Left lung (tissue), 10 donors: ENCODE data around the gene FAM219A. TPM values are rescaled to one million over a fixed set of nuclear protein-coding genes. Genes with fewer than 3 reads are reported as not detected.

Source experiments
- ATAC-seq: fragments of 200-7000 bp; cut with Tn5 transposase; one replicate; pipeline ENCODE4 v1.9.1; 2020; ENCODE audit warnings: moderate library complexity
- DNase-seq, 4 donors: peaks; one replicate each; pipeline ENCODE4 v3.0.0-alpha.2; 2013 to 2020
- H3K27ac ChIP-seq, 2 donors: fragments of 200-600 bp; sonication (generic) in 1 of 2; one replicate each; pipeline versions ENCODE4 v1.5.0 to v1.8.0; 2020 to 2021
- H3K27me3 ChIP-seq, 2 donors: fragments of 200-600 bp; sonication (generic) in 1 of 2; one replicate each; pipeline versions ENCODE4 v1.5.0 to v1.8.0; 2020 to 2021
- H3K36me3 ChIP-seq, 2 donors: fragments of 200-600 bp; sonication (generic) in 1 of 2; one replicate each; pipeline versions ENCODE4 v1.5.0 to v1.8.0; 2020 to 2021
- H3K4me1 ChIP-seq, 2 donors: fragments of 200-600 bp; one replicate each; pipeline ENCODE4 v1.8.0; 2021
- H3K4me3 ChIP-seq, 2 donors: fragments of 200-600 bp; sonication (generic) in 1 of 2; one replicate each; pipeline versions ENCODE4 v1.5.0 to v1.8.0; 2020 to 2021; ENCODE audit warnings: mild to moderate bottlenecking in 1 of 2
- H3K9me3 ChIP-seq, 2 donors: fragments of 200-600 bp; sonication (generic) in 1 of 2; one replicate each; pipeline versions ENCODE4 v1.5.0 to v1.8.0; 2020 to 2021
- intact Hi-C, 2 donors: fragments of 100-400 bp; cut with DNase I; formaldehyde crosslinking; loops; one replicate each; pipeline versions ENCODE4 v1.11.2 to v1.14.2; 2022
- polyA plus RNA-seq, 6 donors: library from polyadenylated mRNA; unstranded; fragments of 120-200 nt; gene quantifications; one replicate each; pipeline ENCODE4 v1.2.1, GENCODE V29; 2013; ENCODE audit not compliant: insufficient read length in 6 of 6
- total RNA-seq, 2 donors: library from RNA; stranded (reverse); fragmentation: NEBNext Ultra II Directional; extraction: Animal tissue kit (Norgen Biotek cat#: 25700); gene quantifications; one replicate each; pipeline ENCODE4 v1.2.1, GENCODE V29; 2021
- TF ChIP-seq, protein P1 (sequence below), 2 donors: fragments of 200-600 bp; sonication (generic) in 1 of 2; IDR thresholded peaks; one replicate each; pipeline versions ENCODE4 v1.5.0 to v1.8.0; 2021; ENCODE audit warnings: antibody characterized with exemption in 2 of 2
- donor health status: DM: no; HTN: yes; CAD: no.
- donor health status: DM: no; HTN: no; CAD: no.

The FAM219A gene
- total and polyA plus RNA-seq, 8 donors = 12.3 to 23.0 (median 14.6) TPM

DNA sequence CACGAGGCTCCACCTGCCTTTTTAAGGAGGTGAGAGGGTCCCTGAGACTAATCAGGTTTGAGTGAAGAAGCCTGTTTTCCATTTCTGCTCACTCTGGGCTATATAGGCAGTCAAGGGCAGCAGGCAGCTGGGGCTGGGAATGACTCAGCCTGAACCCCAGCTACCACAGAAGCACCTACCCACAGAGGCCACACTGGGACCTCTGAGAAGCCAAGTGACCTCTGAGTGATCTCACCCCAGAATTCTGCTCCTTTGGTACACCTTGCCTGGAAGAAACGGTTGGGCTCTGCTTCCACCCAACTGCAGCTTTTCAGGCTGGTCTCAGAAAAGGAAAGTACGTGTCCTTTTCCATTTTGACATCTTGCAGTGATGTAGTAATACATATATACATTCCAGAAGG, 6.8 kb downstream of the FAM219A start:
- no peaks in the 10 kb centered on the region for H3K27me3 ChIP-seq
- intact Hi-C loops = no loop called here
- H3K9me3 ChIP-seq = no peaks in the 10 kb centered on the region
- ATAC-seq (no peak), DNase-seq (no peak)
- H3K4me1 ChIP-seq = peaks cover 3 to 35% of the 10 kb centered on the region in 2 donors
- TF ChIP-seq, protein P1, sequence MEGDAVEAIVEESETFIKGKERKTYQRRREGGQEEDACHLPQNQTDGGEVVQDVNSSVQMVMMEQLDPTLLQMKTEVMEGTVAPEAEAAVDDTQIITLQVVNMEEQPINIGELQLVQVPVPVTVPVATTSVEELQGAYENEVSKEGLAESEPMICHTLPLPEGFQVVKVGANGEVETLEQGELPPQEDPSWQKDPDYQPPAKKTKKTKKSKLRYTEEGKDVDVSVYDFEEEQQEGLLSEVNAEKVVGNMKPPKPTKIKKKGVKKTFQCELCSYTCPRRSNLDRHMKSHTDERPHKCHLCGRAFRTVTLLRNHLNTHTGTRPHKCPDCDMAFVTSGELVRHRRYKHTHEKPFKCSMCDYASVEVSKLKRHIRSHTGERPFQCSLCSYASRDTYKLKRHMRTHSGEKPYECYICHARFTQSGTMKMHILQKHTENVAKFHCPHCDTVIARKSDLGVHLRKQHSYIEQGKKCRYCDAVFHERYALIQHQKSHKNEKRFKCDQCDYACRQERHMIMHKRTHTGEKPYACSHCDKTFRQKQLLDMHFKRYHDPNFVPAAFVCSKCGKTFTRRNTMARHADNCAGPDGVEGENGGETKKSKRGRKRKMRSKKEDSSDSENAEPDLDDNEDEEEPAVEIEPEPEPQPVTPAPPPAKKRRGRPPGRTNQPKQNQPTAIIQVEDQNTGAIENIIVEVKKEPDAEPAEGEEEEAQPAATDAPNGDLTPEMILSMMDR (IDR thresholded peaks at IDR 0.05) = no peak
- no peak overlapping the region for H3K4me3 ChIP-seq
- no peaks in the 10 kb centered on the region for H3K36me3 ChIP-seq
- H3K27ac ChIP-seq = peak overlapping the region in 1 of 2 donors; percentile 57

DNA sequence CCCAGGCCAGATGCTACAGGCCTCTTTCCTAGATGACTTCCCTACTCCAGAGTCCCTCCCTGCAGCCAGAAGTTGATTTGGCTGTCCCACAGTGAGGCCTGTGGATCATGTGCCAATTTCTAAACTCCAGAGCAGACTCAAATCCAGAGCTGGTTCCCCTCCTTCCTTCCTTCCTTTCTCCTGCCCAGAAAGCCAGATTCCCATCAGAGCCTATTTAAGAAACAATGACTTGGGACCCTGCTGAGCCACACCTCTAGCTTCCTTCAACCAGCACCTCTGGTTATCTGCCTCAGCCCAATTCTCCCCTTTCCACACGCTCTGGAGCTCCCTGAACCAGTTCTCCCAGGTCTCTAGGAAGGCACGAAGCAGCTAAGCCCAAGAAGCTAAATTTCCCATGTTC, 7.2 kb downstream of the FAM219A start:
- Histone ChIP-seq H3K4me1 (peaks cover 3 to 31% of the 10 kb centered on the region in 2 donors), H3K9me3 (no peaks in the 10 kb centered on the region), H3K36me3 (no peaks in the 10 kb centered on the region), H3K4me3 (no peak overlapping the region), H3K27me3 (no peaks in the 10 kb centered on the region), H3K27ac (peak overlapping the region in 1 of 2 donors; percentile 57)
- intact Hi-C loops = no loop called here
- TF ChIP-seq, protein P1 (IDR thresholded peaks at IDR 0.05) = no peak
- DNase-seq (no peak), ATAC-seq (no peak)

DNA sequence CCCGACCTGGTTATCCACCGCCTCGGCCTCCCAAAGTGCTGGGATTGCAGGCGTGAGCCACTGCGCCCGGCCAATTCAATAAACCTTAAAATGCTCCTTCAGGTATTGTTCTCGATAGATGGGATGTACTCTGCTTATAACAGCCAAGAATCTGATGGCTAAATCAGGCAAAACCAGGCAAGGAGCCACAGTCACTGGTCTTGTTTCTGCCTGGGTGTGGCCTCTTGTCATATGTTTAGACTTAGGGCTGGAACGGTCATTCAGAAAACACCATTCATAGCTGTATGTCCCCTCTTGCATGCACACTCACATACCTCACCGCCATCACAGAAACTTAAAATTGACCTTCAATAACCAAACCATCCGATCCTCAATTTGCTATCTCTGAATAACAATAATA, 7.7 kb downstream of the FAM219A start:
- no peak overlapping the region for H3K4me3 ChIP-seq
- TF ChIP-seq, protein P1 (IDR thresholded peaks at IDR 0.05) = no peak
- intact Hi-C loops = no loop called here
- no peaks in the 10 kb centered on the region for H3K27me3 ChIP-seq
- no peak overlapping the region for H3K27ac ChIP-seq
- DNase-seq = no peak
- H3K36me3 ChIP-seq = no peaks in the 10 kb centered on the region
- ATAC-seq = no peak
- H3K4me1 ChIP-seq = peaks cover 3 to 26% of the 10 kb centered on the region in 2 donors
- no peaks in the 10 kb centered on the region for H3K9me3 ChIP-seq

DNA sequence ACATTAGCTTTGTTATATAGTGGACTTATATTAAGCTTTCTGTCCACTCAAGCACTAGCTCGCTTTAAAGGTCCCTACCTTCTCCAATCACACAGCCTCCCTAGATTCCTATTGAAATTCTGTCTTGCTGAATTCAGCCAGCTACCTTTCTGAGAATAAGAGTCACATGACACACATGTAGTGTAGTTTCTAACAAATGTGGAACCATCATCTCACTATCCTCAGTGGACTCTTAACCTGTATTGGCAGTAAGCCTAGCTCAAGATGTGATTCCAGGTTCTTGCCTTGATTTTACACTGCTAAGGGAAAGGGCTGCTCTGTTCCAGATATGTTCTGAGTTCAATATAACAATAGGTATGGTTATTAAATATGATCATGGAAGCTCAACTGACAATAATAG, 11.4 kb downstream of the FAM219A start:
- DNase-seq = no peak
- no peak for ATAC-seq
- intact Hi-C loops = no loop called here
- TF ChIP-seq, protein P1 (IDR thresholded peaks at IDR 0.05) = no peak
- H3K36me3 ChIP-seq = no peaks in the 10 kb centered on the region
- no peaks in the 10 kb centered on the region for H3K27me3 ChIP-seq
- H3K27ac ChIP-seq = no peak overlapping the region
- no peak overlapping the region for H3K4me3 ChIP-seq
- H3K9me3 ChIP-seq = no peaks in the 10 kb centered on the region
- H3K4me1 ChIP-seq = peaks cover 3 to 17% of the 10 kb centered on the region in 2 donors

DNA sequence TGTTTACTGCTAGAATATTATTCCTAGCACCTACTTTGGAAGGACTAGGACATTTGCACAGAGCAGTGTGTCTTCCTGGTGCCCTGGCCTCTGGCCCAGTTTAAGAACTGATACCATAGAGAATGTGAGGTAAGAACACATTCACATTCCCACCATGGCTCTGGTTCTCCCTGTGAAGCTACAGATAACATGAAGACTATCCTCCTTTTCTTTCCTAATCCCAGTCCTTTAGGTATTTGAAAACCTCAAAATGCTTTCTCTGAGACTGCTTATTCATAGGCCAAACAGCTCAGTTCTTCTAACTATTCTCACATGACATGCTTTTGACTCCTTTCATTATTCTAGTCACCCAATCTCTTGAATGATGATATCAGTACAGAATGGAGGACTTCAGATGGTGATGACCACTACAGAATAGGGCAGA, 11.9 kb downstream of the FAM219A start:
- DNase-seq (no peak), ATAC-seq (no peak)
- H3K4me1 ChIP-seq = peaks cover 6 to 15% of the 10 kb centered on the region in 2 donors
- no peaks in the 10 kb centered on the region for H3K9me3 ChIP-seq
- no peaks in the 10 kb centered on the region for H3K27me3 ChIP-seq
- intact Hi-C loops = no loop called here
- H3K36me3 ChIP-seq = no peaks in the 10 kb centered on the region
- no peak overlapping the region for H3K4me3 ChIP-seq
- TF ChIP-seq, protein P1 (IDR thresholded peaks at IDR 0.05) = no peak
- H3K27ac ChIP-seq = no peak overlapping the region
